ENCODE results near the gene MCTP1. TPM values are rescaled to one million over a fixed set of nuclear protein-coding genes. Genes with fewer than 3 reads are reported as not detected.

MCTP1 gene
- total RNA-seq (2021) (18.1 and 25.8 TPM in 2 replicates), Bru-seq, nascent RNA (percentile 62 among the genes with signal in this experiment), BruChase-seq, experiment 1, labeled RNA remaining after a 2-hour chase (percentile 46 among the genes with signal in this experiment), BruChase-seq, experiment 2, labeled RNA remaining after a 6-hour chase (percentile 44 among the genes with signal in this experiment)
- long read RNA-seq, partial matches to known transcripts, result 5 of 19 reads
- long read RNA-seq, other reads (novel, unspliced or antisense), result 14 of 19 reads

DNA sequence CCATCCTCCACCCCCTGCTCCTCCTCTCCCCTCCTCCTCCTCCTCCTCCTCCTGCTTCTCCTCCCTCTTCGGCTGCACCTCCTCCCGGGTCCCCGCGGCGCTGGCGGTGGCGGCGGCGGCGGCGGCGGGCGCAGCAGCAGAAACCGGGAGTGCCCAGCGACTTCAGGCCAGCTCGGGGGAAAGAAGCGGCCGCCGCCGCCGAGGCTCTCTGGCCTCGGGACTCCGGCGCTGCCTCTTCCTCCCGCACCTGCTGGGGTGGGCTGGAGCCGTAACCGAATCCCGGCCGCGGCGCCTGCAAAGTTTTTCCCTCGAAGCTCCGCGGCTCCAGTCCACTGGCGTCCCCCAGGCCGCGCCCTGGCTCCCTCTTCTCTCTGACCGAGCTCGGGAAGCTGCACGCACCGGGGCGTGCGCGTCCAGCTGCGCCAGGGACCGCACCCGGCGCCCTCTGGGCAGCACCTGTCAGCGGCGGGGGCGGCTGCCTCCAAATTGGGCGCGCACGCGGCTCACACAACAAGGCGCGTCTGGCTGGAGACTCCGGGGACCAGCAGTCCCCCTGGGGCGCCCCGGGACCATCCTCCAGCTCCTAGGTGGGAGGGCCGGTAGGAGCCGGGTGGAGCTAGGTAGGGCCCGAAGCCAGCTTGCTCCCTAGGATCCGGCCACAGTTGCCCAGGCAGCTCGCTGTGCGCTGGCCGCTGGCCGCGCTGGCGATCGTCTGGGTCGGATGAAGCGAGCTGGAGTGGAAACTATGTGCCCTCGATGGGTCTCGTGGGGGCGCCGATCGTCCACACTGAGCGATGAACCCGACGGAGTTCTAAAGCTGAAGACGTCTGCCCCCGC is at the start of gene MCTP1:
MCTP1 (minus strand) TSS at position 523 of the 837 bp plus-strand sequence.
- Histone ChIP-seq H3K4me3 (ENCODE audit: low read depth, low read length, poor library complexity, severe bottlenecking) (peak within 1 kb of the TSS; percentile 62), H3K36me3 (ENCODE audit: insufficient read depth, low read length, poor library complexity, severe bottlenecking) (no peaks in the 10 kb centered on the region), H3K4me1 (ENCODE audit: insufficient read depth, low read length, poor library complexity, severe bottlenecking) (no peaks in the 10 kb centered on the region), H3K27ac (ENCODE audit: low read depth, low read length, poor library complexity, severe bottlenecking) (no peak within 1 kb of the TSS), H3K9me3 (ENCODE audit: low read depth, low read length, poor library complexity, severe bottlenecking) (no peaks in the 10 kb centered on the region), H3K27me3 (replicated peaks; ENCODE audit: insufficient read depth, low read depth, low read length, poor library complexity) (peaks cover 80% of the 10 kb centered on the region)
- POLR2A ChIA-PET (ENCODE audit: low non-redundant PET), result no interaction called here
- intact Hi-C loops (cut with micrococcal nuclease; ENCODE audit: unreplicated experiment), result loop anchor here (10.0 kb wide), 1 partner anchor 360 kb away; the partner anchor contains the start of gene RFESD
- TF ChIP-seq EZH2 (IDR thresholded peaks at IDR 0.05; ENCODE audit: borderline replicate concordance, low read depth, low read length, poor library complexity, severe bottlenecking), result peak; percentile 20
- TF ChIP-seq, protein P1, sequence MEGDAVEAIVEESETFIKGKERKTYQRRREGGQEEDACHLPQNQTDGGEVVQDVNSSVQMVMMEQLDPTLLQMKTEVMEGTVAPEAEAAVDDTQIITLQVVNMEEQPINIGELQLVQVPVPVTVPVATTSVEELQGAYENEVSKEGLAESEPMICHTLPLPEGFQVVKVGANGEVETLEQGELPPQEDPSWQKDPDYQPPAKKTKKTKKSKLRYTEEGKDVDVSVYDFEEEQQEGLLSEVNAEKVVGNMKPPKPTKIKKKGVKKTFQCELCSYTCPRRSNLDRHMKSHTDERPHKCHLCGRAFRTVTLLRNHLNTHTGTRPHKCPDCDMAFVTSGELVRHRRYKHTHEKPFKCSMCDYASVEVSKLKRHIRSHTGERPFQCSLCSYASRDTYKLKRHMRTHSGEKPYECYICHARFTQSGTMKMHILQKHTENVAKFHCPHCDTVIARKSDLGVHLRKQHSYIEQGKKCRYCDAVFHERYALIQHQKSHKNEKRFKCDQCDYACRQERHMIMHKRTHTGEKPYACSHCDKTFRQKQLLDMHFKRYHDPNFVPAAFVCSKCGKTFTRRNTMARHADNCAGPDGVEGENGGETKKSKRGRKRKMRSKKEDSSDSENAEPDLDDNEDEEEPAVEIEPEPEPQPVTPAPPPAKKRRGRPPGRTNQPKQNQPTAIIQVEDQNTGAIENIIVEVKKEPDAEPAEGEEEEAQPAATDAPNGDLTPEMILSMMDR (conservative IDR thresholded peaks at IDR 0.05; ENCODE audit: low read depth, low read length), result no peak
- CTCF ChIA-PET, result interaction anchor here (0.5 to 0.6 kb wide), 2 partner anchors 932 to 966 kb away, joined by 3 to 4 read pairs; no protein-coding TSS in a partner anchor
- DNase-seq (ENCODE audit: low spot score), result peak; percentile 58
- no TSS peak for BruUV-seq (replicated peaks)

DNA sequence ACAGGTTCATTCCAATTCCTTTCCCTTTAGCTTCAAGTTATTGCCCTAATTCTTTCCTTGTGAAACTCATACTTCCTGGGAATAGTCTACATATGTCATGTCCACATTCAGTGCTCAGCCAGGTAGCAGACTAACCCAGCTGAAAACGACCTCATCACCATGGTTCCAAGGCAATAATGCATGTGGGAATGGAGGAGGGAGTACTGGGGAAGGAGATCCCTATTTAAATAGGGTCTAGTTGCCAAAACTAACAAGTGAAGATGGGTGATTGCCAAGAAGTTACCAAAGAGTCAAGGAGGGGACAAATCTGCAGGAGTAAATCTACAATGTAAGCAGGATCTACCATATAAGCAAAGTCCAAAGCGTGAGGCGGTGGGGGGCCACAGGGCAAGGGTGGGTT is 47.3 kb upstream of the MCTP1 start:
- no peak overlapping the region for H3K4me3 ChIP-seq (ENCODE audit: low read depth, low read length, poor library complexity, severe bottlenecking)
- H3K27ac ChIP-seq (ENCODE audit: low read depth, low read length, poor library complexity, severe bottlenecking), result no peak overlapping the region
- intact Hi-C loops (cut with micrococcal nuclease; ENCODE audit: unreplicated experiment), result no loop called here
- no peak for DNase-seq (ENCODE audit: low spot score)
- no peaks in the 10 kb centered on the region for H3K4me1 ChIP-seq (ENCODE audit: insufficient read depth, low read length, poor library complexity, severe bottlenecking)
- POLR2A ChIA-PET (ENCODE audit: low non-redundant PET), result no interaction called here
- TF ChIP-seq EZH2 (IDR thresholded peaks at IDR 0.05; ENCODE audit: borderline replicate concordance, low read depth, low read length, poor library complexity, severe bottlenecking), result no peak
- TF ChIP-seq, protein P1 (conservative IDR thresholded peaks at IDR 0.05; ENCODE audit: low read depth, low read length), result no peak
- no peaks in the 10 kb centered on the region for H3K27me3 ChIP-seq (replicated peaks; ENCODE audit: insufficient read depth, low read depth, low read length, poor library complexity)
- H3K9me3 ChIP-seq (ENCODE audit: low read depth, low read length, poor library complexity, severe bottlenecking), result no peaks in the 10 kb centered on the region
- H3K36me3 ChIP-seq (ENCODE audit: insufficient read depth, low read length, poor library complexity, severe bottlenecking), result no peaks in the 10 kb centered on the region
- CTCF ChIA-PET, result no interaction called here
- BruUV-seq (replicated peaks), result no TSS peak

DNA sequence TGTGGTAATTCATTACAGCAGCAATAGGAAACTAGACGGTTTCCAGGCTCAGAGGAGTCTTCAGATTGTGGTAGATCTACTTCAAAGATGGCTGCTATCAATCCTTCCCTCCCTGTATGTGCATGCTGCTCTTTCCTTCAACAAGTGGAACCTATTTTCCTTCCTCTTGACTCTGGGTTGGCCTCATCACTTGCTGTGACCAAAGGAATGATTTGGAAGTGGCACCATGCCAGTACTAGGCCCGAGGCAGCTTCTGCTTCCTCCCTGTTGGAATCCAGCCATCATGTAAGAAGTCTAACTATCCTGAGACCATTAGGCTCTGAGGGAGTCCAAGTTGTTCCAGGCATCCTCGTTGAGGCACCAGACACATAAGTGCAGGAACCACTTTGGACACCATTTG is 46.5 kb upstream of the MCTP1 start:
- no peak for DNase-seq (ENCODE audit: low spot score)
- ChIA-PET CTCF (no interaction called here), POLR2A (ENCODE audit: low non-redundant PET) (no interaction called here)
- Histone ChIP-seq H3K4me1 (ENCODE audit: insufficient read depth, low read length, poor library complexity, severe bottlenecking) (no peaks in the 10 kb centered on the region), H3K9me3 (ENCODE audit: low read depth, low read length, poor library complexity, severe bottlenecking) (no peaks in the 10 kb centered on the region), H3K36me3 (ENCODE audit: insufficient read depth, low read length, poor library complexity, severe bottlenecking) (no peaks in the 10 kb centered on the region), H3K4me3 (ENCODE audit: low read depth, low read length, poor library complexity, severe bottlenecking) (no peak overlapping the region), H3K27ac (ENCODE audit: low read depth, low read length, poor library complexity, severe bottlenecking) (no peak overlapping the region), H3K27me3 (replicated peaks; ENCODE audit: insufficient read depth, low read depth, low read length, poor library complexity) (no peaks in the 10 kb centered on the region)
- no TSS peak for BruUV-seq (replicated peaks)
- intact Hi-C loops (cut with micrococcal nuclease; ENCODE audit: unreplicated experiment), result no loop called here
- TF ChIP-seq, protein P1 (conservative IDR thresholded peaks at IDR 0.05; ENCODE audit: low read depth, low read length), result no peak
- TF ChIP-seq EZH2 (IDR thresholded peaks at IDR 0.05; ENCODE audit: borderline replicate concordance, low read depth, low read length, poor library complexity, severe bottlenecking), result no peak
